ENCODE measurements around the gene DAB1.

DNA sequence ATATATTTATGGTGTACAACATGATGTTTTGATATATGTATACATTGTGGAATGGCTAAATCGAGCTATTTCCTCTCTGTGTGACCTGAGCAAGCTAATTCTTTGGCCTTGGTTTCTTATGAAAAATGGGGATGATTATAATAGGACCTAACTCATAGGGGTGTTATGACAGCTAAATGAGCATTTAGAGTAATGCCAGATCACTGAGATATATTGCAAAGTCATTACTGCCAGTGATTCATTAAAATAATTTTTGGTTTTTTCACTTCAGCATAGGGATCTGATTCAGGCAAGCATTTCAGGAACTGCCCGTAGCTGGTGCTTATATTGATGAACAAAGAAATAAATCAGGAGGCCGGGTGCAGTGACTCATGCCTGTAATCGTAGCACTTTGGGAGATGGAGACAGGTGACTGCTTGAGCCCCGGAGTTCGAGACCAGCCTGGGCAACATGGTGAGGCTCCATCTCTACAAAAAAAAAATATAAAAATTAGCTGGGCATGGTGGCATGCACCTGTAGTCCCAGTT lies 30.7 kb downstream of the DAB1 start:
- TF ChIP-seq EZH2 (IDR thresholded peaks at IDR 0.05) (no peak), EZH2phosphoT487 (IDR thresholded peaks at IDR 0.05; ENCODE audit: borderline replicate concordance) (no peak), POLR2A (IDR thresholded peaks at IDR 0.05; ENCODE audit: borderline replicate concordance, extremely low read depth, insufficient read depth, insufficient read length) (no peak), POLR2AphosphoS5 (IDR thresholded peaks at IDR 0.05; ENCODE audit: low read depth, low read length) (no peak)
- TF ChIP-seq, protein P1, sequence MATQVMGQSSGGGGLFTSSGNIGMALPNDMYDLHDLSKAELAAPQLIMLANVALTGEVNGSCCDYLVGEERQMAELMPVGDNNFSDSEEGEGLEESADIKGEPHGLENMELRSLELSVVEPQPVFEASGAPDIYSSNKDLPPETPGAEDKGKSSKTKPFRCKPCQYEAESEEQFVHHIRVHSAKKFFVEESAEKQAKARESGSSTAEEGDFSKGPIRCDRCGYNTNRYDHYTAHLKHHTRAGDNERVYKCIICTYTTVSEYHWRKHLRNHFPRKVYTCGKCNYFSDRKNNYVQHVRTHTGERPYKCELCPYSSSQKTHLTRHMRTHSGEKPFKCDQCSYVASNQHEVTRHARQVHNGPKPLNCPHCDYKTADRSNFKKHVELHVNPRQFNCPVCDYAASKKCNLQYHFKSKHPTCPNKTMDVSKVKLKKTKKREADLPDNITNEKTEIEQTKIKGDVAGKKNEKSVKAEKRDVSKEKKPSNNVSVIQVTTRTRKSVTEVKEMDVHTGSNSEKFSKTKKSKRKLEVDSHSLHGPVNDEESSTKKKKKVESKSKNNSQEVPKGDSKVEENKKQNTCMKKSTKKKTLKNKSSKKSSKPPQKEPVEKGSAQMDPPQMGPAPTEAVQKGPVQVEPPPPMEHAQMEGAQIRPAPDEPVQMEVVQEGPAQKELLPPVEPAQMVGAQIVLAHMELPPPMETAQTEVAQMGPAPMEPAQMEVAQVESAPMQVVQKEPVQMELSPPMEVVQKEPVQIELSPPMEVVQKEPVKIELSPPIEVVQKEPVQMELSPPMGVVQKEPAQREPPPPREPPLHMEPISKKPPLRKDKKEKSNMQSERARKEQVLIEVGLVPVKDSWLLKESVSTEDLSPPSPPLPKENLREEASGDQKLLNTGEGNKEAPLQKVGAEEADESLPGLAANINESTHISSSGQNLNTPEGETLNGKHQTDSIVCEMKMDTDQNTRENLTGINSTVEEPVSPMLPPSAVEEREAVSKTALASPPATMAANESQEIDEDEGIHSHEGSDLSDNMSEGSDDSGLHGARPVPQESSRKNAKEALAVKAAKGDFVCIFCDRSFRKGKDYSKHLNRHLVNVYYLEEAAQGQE (IDR thresholded peaks at IDR 0.05; ENCODE audit: low read depth) = no peak
- TF ChIP-seq, protein P2, sequence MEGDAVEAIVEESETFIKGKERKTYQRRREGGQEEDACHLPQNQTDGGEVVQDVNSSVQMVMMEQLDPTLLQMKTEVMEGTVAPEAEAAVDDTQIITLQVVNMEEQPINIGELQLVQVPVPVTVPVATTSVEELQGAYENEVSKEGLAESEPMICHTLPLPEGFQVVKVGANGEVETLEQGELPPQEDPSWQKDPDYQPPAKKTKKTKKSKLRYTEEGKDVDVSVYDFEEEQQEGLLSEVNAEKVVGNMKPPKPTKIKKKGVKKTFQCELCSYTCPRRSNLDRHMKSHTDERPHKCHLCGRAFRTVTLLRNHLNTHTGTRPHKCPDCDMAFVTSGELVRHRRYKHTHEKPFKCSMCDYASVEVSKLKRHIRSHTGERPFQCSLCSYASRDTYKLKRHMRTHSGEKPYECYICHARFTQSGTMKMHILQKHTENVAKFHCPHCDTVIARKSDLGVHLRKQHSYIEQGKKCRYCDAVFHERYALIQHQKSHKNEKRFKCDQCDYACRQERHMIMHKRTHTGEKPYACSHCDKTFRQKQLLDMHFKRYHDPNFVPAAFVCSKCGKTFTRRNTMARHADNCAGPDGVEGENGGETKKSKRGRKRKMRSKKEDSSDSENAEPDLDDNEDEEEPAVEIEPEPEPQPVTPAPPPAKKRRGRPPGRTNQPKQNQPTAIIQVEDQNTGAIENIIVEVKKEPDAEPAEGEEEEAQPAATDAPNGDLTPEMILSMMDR (IDR thresholded peaks at IDR 0.05 in 2 of 3, conservative IDR thresholded peaks at IDR 0.05 in 1 of 3; ENCODE audit: borderline replicate concordance in 1 of 3, insufficient read depth in 1 of 3, low read depth in 2 of 3, low read length in 2 of 3) = no peak

All from HCT116 (cell line).